Measurements from ENCODE around the gene ABTB1. TPM values are rescaled to one million over a fixed set of nuclear protein-coding genes. Genes with fewer than 3 reads are reported as not detected.
"Not testable (repeated sequence)": the region's sequence is repeated elsewhere in the genome, so short reads cannot be mapped to it uniquely, and the experiment has no call there.

Gene ABTB1
- total RNA-seq, 1 experiment from 2014 or later, result 1.2 TPM

DNA sequence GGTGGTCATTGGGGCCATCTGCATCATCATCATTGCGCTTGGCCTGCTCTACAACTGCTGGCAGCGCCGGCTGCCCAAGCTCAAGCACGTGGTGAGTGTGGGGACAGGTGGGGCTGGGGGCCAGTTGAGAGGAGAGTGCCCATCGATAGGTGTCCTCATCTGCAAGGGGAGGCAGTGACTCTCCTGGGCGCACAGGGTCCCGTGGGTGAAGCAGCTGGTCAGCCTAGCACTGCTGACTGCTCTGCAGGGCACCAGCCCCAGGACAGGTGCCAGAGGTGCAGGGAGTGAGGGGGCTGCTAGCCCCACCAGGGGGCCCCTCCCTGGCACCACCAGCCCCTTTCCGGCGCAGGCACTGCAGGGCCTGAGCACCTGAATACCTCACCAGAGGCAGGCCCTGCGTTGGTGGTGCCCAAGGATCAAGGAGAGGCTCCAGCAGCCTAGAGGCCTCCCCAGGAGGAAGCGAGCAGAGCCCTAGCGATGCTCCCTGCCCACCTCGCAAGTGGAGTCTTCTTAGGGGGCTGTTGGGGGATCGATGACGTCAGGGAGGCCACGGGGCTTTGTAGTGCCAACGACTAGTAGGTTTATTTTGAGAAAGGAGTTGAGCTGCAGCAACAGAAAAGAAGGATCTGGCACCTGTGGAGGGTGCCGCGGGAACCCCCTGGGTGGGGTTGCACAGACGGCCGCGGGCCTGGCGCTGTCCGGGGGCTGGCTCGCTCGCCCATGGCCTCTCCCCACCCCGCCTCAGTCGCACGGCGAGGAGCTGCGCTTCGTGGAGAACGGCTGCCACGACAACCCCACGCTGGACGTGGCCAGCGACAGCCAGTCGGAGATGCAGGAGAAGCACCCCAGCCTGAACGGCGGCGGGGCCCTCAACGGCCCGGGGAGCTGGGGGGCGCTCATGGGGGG, 976 bp upstream of the ABTB1 start:
- DNase-seq (ENCODE audit: low spot score), result no peak

GRCh38 chr3:127673191-127674100, 694 bp downstream of the ABTB1 start:
- DNase-seq (ENCODE audit: low spot score), result no peak

GRCh38 chr3:127674101-127674721, 1.5 kb downstream of the ABTB1 start:
- no peak for DNase-seq (ENCODE audit: low spot score)

GRCh38 chr3:127674790-127675189, 2.0 kb downstream of the ABTB1 start:
- no peak for DNase-seq (ENCODE audit: low spot score)

DNA sequence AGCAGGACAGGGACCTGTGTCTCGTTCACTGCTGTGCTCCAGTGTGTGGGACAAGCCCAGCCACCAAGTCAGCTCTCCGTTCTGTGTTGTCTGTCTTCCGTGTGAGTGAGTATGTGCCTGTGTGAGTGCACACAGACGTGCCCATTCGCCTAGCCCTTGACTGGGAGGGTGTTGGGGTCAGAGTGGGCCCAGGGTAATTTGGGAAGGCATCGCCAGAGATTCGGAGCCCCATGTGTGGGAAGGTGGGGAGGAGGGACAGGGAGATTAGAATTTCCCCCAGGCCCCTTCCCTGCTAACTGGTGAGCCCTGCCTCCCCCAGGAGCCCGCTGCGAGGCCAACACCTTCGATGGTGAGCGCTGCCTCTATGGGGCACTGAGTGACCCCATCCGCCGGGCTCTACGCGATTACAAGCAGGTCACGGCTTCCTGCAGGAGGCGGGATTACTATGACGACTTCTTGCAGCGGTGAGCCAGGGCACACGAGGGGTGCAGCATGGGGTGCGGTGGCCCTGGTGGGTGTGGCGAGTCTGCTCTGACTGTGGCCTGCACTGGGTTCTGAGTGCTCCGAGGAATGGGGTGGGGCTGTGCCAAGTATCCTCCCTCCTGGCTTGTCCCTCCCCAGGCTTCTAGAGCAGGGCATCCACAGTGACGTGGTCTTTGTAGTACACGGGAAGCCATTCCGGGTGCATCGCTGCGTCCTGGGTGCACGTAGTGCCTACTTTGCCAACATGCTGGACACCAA, 3.1 kb downstream of the ABTB1 start:
- DNase-seq (ENCODE audit: low spot score), result no peak

- no peak for DNase-seq (ENCODE audit: low spot score)
Measured at GRCh38 chr3:127676456-127676855, 3.7 kb downstream of the ABTB1 start.

DNA sequence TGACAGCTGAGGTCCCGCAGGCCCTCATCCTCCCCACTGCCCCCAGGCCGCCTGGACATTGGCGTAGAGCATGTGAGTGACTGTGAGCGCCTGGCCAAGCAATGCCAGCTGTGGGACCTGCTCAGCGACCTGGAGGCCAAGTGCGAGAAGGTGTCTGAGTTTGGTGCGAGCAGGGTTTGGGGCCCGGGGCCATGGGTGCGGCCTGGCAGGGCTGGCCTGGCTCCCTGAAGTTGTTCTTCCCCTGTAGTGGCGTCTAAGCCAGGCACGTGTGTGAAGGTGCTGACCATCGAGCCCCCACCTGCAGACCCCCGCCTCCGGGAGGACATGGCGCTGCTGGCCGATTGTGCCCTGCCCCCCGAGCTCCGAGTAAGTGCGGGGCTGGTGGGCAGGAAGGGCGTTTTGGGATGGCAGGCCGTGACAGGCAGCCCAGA, 4.2 kb downstream of the ABTB1 start:
- DNase-seq (ENCODE audit: low spot score), result no peak

DNA sequence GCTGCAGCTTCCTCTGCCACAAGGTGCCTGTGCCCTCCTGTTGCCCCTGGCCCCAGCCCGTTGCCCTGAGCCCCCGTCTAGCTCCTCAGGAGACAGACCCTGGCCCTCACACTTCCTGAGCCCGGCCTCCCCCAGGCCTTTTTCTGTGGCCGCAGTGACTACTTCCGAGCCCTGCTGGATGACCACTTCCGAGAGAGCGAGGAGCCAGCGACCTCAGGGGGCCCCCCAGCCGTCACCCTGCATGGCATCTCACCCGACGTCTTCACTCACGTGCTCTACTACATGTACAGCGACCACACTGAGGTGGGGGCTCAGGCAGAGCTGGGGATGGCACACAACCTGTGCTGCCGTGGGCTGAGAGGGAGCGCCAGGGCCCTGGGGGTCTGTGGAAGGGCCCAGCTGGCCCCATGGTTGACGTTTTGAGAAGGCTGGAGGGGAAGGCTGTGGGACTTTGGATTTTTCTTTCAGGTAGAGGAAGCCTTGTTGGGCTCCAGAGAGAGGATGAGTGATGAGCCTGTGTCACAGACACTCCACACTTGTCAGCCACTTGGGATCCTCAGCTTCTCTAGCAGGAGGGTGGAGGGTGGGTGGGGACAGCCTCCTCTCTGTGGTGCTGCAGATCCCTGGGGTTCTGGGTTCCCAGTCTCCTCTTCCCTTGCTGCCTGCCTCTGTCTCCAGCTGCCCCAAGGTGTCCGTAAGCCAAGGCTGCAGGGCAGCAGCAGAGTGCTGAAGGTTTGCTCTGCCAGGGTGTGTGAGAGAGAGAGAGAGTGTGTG, 5.0 kb downstream of the ABTB1 start:
- no peak for DNase-seq (ENCODE audit: low spot score)

GRCh38 chr3:127678315-127678599, 5.5 kb downstream of the ABTB1 start:
- DNase-seq (ENCODE audit: low spot score), result no peak

- no peak for DNase-seq (ENCODE audit: low spot score)
Measured at GRCh38 chr3:127678611-127679533, 6.1 kb downstream of the ABTB1 start.

DNA sequence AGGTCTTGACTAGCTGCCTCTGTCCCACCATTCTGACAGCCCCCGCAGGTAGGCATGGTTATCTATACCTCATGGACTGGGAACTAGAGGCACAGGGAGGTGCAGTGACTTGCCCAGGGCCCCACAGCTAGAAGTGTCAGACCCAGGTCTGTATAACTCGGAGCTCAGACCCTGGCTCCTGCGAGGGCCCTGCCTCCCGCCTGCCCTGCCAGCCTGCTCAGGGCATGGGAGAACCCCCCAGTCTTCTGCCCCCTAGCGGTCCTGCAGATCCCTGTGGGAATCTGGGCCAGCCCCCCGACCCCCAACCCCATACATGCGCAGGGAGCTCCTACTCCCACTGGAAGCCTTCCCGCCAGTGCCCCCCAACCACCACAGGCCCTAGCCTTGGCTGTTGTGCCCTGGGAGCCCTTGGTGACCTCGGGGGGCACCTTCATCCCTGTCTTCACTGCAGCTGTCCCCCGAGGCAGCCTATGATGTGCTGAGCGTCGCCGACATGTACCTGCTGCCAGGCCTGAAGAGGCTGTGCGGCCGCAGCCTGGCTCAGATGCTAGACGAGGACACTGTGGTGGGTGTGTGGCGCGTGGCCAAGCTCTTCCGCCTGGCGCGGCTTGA, 6.9 kb downstream of the ABTB1 start:
- no peak for DNase-seq (ENCODE audit: low spot score)

GRCh38 chr3:127680146-127680661, 7.5 kb downstream of the ABTB1 start:
- DNase-seq (ENCODE audit: low spot score), result no peak

DNA sequence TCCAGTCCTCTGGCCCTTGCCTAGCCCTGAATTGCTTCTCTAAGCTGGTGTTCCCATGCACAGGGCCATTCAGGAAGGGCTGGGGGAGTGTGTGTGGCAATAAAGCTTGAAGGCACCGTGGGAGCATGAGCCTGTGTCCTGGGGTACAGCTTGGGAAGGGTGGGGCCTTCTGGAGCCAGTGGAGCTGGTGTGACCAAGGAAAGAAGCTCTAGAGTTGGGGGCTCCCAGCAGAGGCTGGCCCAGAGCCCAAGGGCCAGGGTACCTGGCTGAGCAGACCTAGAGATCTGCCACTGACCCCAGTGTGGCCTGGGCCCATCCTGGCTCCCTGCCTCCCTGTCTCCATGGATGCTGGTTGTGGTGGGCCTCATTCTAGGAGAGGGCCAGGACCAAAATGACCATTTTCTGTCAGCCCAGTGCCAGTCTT, 8.1 kb downstream of the ABTB1 start:
- DNase-seq (ENCODE audit: low spot score), result no peak

GRCh38 chr3:127682175-127682554, 9.4 kb downstream of the ABTB1 start:
- not testable (repeated sequence) for DNase-seq (ENCODE audit: low spot score)

DNA sequence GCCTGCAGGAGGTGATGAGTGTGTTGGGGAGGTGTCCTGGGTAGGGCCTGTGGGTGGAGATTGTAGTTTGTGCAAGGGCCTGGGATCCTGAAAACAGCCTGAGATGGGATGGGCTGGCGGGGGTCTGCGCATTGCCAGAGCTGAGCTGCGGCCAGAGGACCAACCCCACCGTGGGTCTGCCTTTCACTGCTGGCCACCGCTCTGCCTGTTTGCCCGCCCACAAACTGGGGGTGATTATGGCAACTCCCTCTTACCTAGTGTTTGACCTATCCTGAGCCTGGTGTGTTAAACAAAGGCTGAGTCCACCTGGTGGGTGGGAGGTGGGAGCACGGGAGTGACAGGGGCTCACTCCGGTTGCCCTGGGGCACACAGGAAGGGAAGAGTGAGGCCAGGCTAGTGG, 9.8 kb downstream of the ABTB1 start:
- DNase-seq (ENCODE audit: low spot score), result no peak

DNA sequence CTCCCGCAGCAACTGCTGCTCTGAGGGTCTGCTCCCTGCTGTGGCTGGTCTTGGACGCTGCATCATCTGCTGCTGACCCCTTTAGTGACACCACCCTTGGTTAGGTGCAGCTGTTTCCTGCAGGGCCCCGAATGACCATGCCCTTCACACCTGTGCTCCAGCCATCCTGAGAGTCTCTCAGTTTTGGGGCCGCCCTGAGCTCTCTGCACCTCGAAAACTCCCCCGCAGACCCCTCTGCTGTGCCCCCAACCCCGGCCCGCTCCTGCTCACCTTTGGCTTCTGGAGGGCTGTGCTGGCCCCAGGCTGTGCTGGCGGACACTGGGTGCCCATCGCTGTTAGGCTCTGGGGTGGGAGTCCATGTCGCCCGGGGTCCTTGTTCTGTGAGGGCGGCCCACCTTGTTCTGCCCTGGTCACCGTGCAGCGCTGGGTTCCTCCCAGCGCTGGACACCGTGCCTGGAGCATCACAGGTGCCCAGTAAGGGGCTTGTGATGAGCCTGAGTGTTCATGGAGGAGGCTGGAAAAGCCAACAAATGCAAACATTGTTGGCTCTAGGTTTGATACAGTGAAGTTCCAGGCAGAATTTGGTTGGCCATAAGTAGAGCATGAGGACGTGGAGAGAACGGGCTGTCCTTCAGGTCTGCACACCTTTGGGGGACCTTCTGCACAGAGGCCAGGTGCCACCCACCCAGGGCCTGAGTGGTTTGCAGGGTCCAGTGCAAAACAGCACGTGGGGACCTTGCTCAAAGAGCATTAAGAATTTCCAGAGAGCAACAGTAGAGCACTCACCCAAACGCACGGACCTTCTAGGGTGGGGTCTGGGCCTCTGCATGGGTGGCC, 12.3 kb downstream of the ABTB1 start:
- no peak for DNase-seq (ENCODE audit: low spot score)

DNA sequence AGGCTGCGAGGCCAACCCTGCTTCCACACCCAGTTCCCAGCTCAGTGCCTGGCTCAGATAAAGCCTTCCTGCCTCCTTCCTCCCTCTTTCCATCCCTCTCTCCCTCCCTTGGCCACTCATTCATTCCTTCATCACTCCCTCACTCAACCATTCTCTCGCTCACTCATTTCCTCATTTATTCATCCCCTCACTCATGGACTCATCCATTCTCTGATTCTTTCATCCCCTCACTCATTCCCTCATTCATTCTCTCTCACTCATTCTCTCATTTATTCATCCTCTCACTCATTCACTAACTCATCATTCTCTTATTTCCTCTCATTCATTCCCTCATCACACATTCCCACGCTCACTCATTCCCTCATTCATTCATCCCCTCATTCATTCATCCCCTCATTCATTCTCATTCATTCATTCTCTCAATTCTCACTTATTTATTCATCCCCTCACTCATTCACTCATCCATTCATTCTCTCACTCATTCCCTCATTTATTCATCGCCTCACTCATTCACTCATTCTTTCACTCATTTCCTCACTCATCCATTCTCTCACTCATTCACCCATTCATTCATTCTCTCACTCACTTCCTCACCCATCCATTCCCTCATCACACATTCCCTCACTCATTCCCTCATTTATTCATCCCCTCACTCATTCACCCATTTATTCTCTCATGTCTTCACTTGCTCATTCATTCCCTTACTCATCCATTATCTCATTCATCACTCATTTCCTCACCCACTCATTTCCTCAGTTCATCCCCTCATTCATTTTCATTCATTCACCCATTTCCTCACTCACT, 13.2 kb downstream of the ABTB1 start:
- DNase-seq (ENCODE audit: low spot score), result no peak

Measured in H4 (cell line).